ENCODE results near the gene METTL13.

METTL13 gene

GRCh38 chr1:171758011-171758410 lies 23.4 kb upstream of the METTL13 start:
- TF ChIP-seq CTCF (IDR thresholded peaks at IDR 0.05; ENCODE audit: poor library complexity, severe bottlenecking), result no peak
- no peak overlapping the region for H3K4me3 ChIP-seq (ENCODE audit: severe bottlenecking)

GRCh38 chr1:171762143-171762563 lies 19.3 kb upstream of the METTL13 start:
- DNase-seq (ENCODE audit: low spot score) (no peak), ATAC-seq (ENCODE audit: low read depth) (no peak)
- Histone ChIP-seq H3K4me1 (ENCODE audit: insufficient read depth, poor library complexity, severe bottlenecking) (no peaks in the 10 kb centered on the region), H3K9me3 (ENCODE audit: severe bottlenecking) (no peaks in the 10 kb centered on the region), H3K27me3 (ENCODE audit: insufficient read depth, poor library complexity, severe bottlenecking) (no peaks in the 10 kb centered on the region), H3K4me3 (ENCODE audit: severe bottlenecking) (no peak overlapping the region), H3K36me3 (ENCODE audit: low read depth) (no peaks in the 10 kb centered on the region), H3K27ac (ENCODE audit: poor library complexity, severe bottlenecking) (no peak overlapping the region)
- TF ChIP-seq CTCF (IDR thresholded peaks at IDR 0.05; ENCODE audit: poor library complexity, severe bottlenecking), result no peak

More at GRCh38 chr1:171758011-171758410, 23.4 kb upstream of the METTL13 start:
- Histone ChIP-seq H3K36me3 (ENCODE audit: low read depth) (no peaks in the 10 kb centered on the region), H3K27me3 (ENCODE audit: insufficient read depth, poor library complexity, severe bottlenecking) (no peaks in the 10 kb centered on the region), H3K9me3 (ENCODE audit: severe bottlenecking) (no peaks in the 10 kb centered on the region), H3K4me1 (ENCODE audit: insufficient read depth, poor library complexity, severe bottlenecking) (peaks cover 8% of the 10 kb centered on the region), H3K27ac (ENCODE audit: poor library complexity, severe bottlenecking) (no peak overlapping the region)
- ATAC-seq (ENCODE audit: low read depth) (no peak), DNase-seq (ENCODE audit: low spot score) (no peak)

GRCh38 chr1:171763764-171764163 lies 17.7 kb upstream of the METTL13 start:
- Histone ChIP-seq H3K27ac (ENCODE audit: poor library complexity, severe bottlenecking) (no peak overlapping the region), H3K36me3 (ENCODE audit: low read depth) (no peaks in the 10 kb centered on the region), H3K4me1 (ENCODE audit: insufficient read depth, poor library complexity, severe bottlenecking) (no peaks in the 10 kb centered on the region), H3K9me3 (ENCODE audit: severe bottlenecking) (no peaks in the 10 kb centered on the region), H3K4me3 (ENCODE audit: severe bottlenecking) (no peak overlapping the region), H3K27me3 (ENCODE audit: insufficient read depth, poor library complexity, severe bottlenecking) (no peaks in the 10 kb centered on the region)
- TF ChIP-seq CTCF (IDR thresholded peaks at IDR 0.05; ENCODE audit: poor library complexity, severe bottlenecking), result no peak
- no peak for DNase-seq (ENCODE audit: low spot score)
- ATAC-seq (ENCODE audit: low read depth), result no peak

- ATAC-seq (ENCODE audit: low read depth) (no peak), DNase-seq (ENCODE audit: low spot score) (no peak)
- H3K36me3 ChIP-seq (ENCODE audit: low read depth), result no peaks in the 10 kb centered on the region
- no peaks in the 10 kb centered on the region for H3K9me3 ChIP-seq (ENCODE audit: severe bottlenecking)
- no peak overlapping the region for H3K4me3 ChIP-seq (ENCODE audit: severe bottlenecking)
- no peak overlapping the region for H3K27ac ChIP-seq (ENCODE audit: poor library complexity, severe bottlenecking)
- no peak for TF ChIP-seq CTCF (IDR thresholded peaks at IDR 0.05; ENCODE audit: poor library complexity, severe bottlenecking)
- H3K27me3 ChIP-seq (ENCODE audit: insufficient read depth, poor library complexity, severe bottlenecking), result no peaks in the 10 kb centered on the region
- H3K4me1 ChIP-seq (ENCODE audit: insufficient read depth, poor library complexity, severe bottlenecking), result no peaks in the 10 kb centered on the region
These were observed 12.3 kb upstream of the METTL13 start for GRCh38 chr1:171769171-171769570.

GRCh38 chr1:171769754-171770153 lies 11.7 kb upstream of the METTL13 start:
- Histone ChIP-seq H3K4me3 (ENCODE audit: severe bottlenecking) (no peak overlapping the region), H3K27me3 (ENCODE audit: insufficient read depth, poor library complexity, severe bottlenecking) (no peaks in the 10 kb centered on the region), H3K9me3 (ENCODE audit: severe bottlenecking) (no peaks in the 10 kb centered on the region), H3K4me1 (ENCODE audit: insufficient read depth, poor library complexity, severe bottlenecking) (no peaks in the 10 kb centered on the region), H3K36me3 (ENCODE audit: low read depth) (no peaks in the 10 kb centered on the region), H3K27ac (ENCODE audit: poor library complexity, severe bottlenecking) (no peak overlapping the region)
- no peak for TF ChIP-seq CTCF (IDR thresholded peaks at IDR 0.05; ENCODE audit: poor library complexity, severe bottlenecking)
- DNase-seq (ENCODE audit: low spot score), result no peak
- no peak for ATAC-seq (ENCODE audit: low read depth)

Data from RWPE2 (cell line).